ENCODE data around the gene GCN1. TPM values are rescaled to one million over a fixed set of nuclear protein-coding genes. Genes with fewer than 3 reads are reported as not detected.

The GCN1 gene
- total and polyA plus RNA-seq, 2 experiments from 2014 or later: 27.0 to 76.0 TPM

DNA sequence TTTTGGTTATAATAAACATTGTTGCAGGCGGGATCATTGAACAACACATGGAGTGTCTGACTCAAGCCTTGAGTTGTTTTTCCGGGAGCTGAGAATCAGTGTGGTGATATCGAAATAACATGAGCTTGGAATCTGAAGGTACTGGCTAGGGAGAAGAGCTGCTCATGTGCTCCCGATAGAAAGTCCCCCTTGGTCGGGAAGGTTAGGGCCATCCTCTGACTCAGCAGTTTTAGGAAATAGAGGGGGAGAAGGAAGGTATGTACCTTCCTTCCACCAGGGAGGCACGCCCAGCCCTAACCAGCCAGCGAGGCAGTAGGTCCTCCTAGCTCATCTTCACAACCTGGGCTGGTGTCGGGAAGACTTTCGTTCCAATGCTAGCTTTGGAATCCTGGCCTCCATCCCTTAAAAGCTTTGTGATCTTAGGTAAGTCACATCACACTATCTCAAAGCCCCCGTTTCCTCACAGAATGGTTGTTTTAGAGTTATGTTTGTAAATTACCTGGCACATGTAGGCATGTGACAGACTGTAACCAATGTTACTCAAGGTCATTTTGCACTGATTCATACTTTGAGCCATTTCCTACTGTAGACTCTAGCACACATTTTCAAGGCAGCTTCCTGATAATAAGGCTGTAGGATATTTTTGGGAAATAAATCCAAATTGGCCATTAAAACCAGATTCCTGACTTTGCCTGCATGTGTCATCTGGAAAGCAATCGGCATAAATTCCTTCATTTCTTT is 76.0 kb downstream of the GCN1 start:
- H3K27ac ChIP-seq: peak overlapping the region; percentile 11
- no peaks in the 10 kb centered on the region for H3K27me3 ChIP-seq
- H3K4me1 ChIP-seq (ENCODE audit: low read depth): peaks cover 3% of the 10 kb centered on the region
- no peaks in the 10 kb centered on the region for H3K36me3 ChIP-seq
- peak overlapping the region; percentile 88 for H3K4me3 ChIP-seq
- peak; percentile 5 to 24 for DNase-seq (ENCODE audit: low read depth in 1 of 2, low spot score in 1 of 2)
- TF ChIP-seq, protein P1, sequence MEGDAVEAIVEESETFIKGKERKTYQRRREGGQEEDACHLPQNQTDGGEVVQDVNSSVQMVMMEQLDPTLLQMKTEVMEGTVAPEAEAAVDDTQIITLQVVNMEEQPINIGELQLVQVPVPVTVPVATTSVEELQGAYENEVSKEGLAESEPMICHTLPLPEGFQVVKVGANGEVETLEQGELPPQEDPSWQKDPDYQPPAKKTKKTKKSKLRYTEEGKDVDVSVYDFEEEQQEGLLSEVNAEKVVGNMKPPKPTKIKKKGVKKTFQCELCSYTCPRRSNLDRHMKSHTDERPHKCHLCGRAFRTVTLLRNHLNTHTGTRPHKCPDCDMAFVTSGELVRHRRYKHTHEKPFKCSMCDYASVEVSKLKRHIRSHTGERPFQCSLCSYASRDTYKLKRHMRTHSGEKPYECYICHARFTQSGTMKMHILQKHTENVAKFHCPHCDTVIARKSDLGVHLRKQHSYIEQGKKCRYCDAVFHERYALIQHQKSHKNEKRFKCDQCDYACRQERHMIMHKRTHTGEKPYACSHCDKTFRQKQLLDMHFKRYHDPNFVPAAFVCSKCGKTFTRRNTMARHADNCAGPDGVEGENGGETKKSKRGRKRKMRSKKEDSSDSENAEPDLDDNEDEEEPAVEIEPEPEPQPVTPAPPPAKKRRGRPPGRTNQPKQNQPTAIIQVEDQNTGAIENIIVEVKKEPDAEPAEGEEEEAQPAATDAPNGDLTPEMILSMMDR (IDR thresholded peaks at IDR 0.05; ENCODE audit: low read depth, low read length): no peak
- H3K9me3 ChIP-seq (ENCODE audit: low read depth): no peaks in the 10 kb centered on the region

- Histone ChIP-seq H3K4me3 (peak overlapping the region; percentile 88), H3K27ac (peak overlapping the region; percentile 11), H3K36me3 (no peaks in the 10 kb centered on the region), H3K4me1 (ENCODE audit: low read depth) (peaks cover 3% of the 10 kb centered on the region), H3K9me3 (ENCODE audit: low read depth) (no peaks in the 10 kb centered on the region), H3K27me3 (no peaks in the 10 kb centered on the region)
- no peak for DNase-seq (ENCODE audit: low read depth in 1 of 2, low spot score in 1 of 2)
- TF ChIP-seq, protein P1 (IDR thresholded peaks at IDR 0.05; ENCODE audit: low read depth, low read length): no peak
Measured at GRCh38 chr12:120117961-120118320, 76.6 kb downstream of the GCN1 start.

DNA sequence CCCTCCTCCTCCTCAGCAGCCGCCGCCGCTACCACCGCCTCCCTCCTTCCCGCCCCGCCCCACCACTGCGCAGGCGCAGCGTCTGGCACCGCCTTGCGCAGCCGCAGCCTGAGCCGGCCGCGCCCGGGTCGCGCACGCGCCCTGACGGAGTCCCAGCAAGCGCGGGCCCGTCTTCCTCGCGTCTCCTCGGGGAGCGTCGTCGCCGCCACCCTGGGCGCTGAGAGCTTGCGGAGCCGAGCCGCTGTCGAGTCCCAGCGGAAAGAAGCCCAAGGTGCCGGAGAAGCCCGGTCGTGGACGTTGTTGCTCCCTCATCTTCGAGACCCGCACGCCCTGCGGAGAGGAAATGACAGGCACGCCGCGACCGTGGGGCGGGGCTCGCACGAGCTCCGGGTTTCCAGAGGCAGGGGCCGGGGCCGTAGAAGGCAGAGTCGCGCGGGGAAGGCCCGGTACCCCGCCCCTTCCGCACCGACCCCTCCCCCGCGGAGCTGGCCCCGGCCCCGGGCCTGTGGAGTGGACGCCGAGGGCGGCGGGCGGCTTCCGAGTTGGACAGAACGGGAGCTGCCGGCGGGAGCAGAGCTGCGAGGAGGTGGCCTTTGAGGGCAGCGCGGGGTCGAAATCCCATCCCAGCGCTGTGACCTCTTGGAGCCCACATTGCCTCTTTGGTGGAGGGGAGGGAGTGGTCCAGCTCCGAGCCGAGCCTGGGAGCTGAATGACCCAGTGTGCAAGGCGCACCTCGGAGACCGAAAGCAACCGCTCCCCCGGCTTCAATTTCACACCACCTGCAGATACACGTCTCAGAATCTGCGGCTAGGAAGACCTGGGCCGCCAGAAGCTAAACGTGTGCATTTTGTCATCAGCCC is 77.5 kb downstream of the GCN1 start:
- H3K36me3 ChIP-seq: no peaks in the 10 kb centered on the region
- peak overlapping the region; percentile 88 for H3K4me3 ChIP-seq
- H3K27ac ChIP-seq: peak overlapping the region; percentile 89
- no peaks in the 10 kb centered on the region for H3K27me3 ChIP-seq
- peaks cover 5% of the 10 kb centered on the region for H3K4me1 ChIP-seq (ENCODE audit: low read depth)
- TF ChIP-seq, protein P1 (IDR thresholded peaks at IDR 0.05; ENCODE audit: low read depth, low read length): no peak
- DNase-seq (ENCODE audit: low read depth in 1 of 2, low spot score in 1 of 2): peak; percentile 96 to 97
- no peaks in the 10 kb centered on the region for H3K9me3 ChIP-seq (ENCODE audit: low read depth)

DNA sequence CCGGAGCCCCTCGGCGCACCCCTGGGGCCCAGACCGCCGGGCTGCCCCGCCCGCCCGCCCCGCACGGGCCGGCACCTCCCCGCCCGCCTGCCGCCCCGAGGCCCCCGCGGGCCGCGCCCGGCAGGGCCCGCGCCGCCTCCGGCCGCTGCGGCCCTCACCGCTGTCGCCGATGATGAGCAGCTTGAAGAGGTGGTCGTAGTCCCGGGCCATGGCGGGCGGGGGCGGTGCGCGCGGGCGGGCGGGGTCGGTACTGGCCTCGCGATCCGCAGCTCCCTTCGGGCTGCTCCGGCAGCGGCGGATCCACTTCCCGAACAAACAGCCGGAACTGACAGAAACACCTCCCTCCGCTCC is 78.1 kb downstream of the GCN1 start, which contains the start of gene RAB35:
Gene RAB35 (minus strand): TSS at position 313 of the 351 bp plus-strand sequence. CDS start 103 bp downstream, at position 210.
- TF ChIP-seq, protein P1 (IDR thresholded peaks at IDR 0.05; ENCODE audit: low read depth, low read length): no peak
- DNase-seq (ENCODE audit: low read depth in 1 of 2, low spot score in 1 of 2): no peak
- no peaks in the 10 kb centered on the region for H3K36me3 ChIP-seq
- H3K4me1 ChIP-seq (ENCODE audit: low read depth): peaks cover 6% of the 10 kb centered on the region
- no peaks in the 10 kb centered on the region for H3K27me3 ChIP-seq
- no peaks in the 10 kb centered on the region for H3K9me3 ChIP-seq (ENCODE audit: low read depth)
- peak within 1 kb of the TSS; percentile 88 for H3K4me3 ChIP-seq
- H3K27ac ChIP-seq: peak within 1 kb of the TSS; percentile 89

GRCh38 chr12:120115692-120116440 is 78.6 kb downstream of the GCN1 start:
- TF ChIP-seq, protein P1 (IDR thresholded peaks at IDR 0.05; ENCODE audit: low read depth, low read length): no peak
- H3K4me1 ChIP-seq (ENCODE audit: low read depth): peaks cover 6% of the 10 kb centered on the region
- peak in 1 of 2 donors; percentile 39 for DNase-seq (ENCODE audit: low read depth in 1 of 2, low spot score in 1 of 2)
- peak overlapping the region; percentile 88 for H3K4me3 ChIP-seq
- H3K27ac ChIP-seq: peak overlapping the region; percentile 89
- H3K9me3 ChIP-seq (ENCODE audit: low read depth): no peaks in the 10 kb centered on the region
- H3K36me3 ChIP-seq: no peaks in the 10 kb centered on the region
- no peaks in the 10 kb centered on the region for H3K27me3 ChIP-seq

Data from cardiac muscle cell (in vitro differentiated cells and primary cell).